Activated naive CD4-positive, alpha-beta T cell treated with Interleukin-2 at 50 U/mL for 16 hours (primary cell): ENCODE measurements around the gene FNTB.

Source experiments
- DNase-seq: peaks from one replicate; pipeline ENCODE4 v3.0.0-alpha.2; 2020

FNTB gene

DNA sequence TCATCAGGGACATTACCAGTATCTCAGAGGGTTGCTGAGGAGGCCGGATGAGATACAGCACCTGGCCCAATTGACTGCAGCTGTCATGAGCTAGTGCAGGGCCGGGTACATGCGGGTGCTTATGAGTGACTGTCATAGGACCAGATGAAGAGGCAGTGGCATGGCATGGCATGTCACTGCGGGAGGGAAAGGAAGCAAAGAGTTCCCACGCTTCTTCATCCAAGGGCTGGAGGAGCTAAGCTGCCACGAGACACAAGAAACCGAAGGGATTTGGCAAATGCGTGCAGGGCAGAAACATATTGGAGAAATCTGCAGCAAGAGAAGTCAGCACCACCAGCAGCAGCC is 33.4 kb upstream of the FNTB start:
- DNase-seq, result no peak

GRCh38 chr14:64953661-64954060 is 33.0 kb upstream of the FNTB start:
- no peak for DNase-seq

DNA sequence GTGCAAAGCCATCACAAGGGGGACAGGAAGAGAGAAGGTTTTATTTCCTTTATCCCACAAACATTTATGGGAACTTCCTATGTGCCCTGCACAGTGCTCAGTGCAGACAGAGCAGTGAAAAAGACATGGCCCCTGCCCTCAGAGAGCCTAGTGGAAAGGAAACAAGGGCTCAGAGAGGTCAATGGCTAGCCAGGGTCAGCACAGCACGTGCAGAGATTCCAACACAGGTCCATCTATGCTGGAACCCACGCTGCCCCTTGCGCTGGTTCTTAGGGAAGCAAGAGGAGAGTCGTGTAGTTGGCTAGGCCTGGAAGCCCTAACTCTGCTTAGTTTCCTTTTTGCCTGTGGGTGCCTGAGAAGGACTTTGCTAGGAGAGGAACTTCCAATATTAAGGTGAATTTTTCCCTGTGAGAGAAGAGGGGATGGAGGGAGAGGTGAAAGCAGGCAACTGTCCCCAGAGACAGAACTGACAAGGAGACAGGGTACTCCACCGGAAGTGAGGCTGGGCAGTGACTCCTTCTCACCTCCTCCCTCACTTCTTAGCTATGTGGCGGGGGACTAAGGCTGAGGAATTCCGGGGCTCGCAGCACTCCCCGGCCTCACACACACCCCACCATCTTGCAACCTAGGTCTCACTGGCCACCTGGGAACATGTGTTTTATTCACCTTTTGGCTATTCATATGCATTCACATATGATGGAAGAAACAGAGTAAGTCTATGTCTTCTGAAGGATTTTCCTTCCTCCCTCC is 32.0 kb upstream of the FNTB start:
- DNase-seq, result no peak

DNA sequence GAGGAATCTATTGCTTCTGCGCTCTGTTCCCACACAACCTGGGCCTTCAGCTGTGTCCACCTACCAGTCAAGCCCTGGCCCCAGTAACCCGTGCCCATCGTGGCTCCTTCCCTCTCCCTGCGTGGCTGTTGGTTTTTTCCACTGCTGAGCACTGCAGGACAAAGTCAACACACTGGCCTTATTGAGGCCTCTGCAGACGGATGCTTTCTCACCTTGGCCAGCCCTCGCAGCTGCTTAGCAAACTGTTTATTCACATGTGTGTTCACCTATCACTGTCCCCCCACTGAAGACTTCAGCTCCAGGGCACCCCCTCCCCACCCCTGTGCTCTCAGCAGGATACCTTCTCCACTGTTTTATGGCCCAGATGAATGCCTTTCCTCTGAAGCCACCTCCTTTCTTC is 31.4 kb upstream of the FNTB start:
- no peak for DNase-seq

- DNase-seq, result no peak
These were observed 29.8 kb upstream of the FNTB start for GRCh38 chr14:64956697-64957406.

DNA sequence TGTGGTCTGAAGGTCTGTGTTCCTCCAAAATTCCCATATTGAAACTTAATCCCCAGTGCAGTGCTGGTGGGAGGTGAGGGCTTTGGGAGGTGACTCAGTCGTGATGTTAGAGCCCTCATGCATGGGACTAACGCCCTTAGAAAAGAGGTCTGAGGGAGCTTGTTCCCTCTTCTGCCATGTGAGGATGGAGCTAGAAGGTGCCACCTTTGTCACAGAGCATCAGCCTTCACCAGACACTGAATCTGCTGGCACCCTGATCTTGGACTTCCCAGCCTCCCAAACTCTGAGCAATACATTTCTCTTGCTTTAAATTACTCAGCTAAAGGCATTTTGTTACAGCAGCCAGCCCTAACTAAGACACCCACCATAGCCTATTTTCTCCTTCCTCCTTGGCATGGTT is 28.5 kb upstream of the FNTB start:
- no peak for DNase-seq

- DNase-seq, result no peak
These were observed 28.0 kb upstream of the FNTB start for GRCh38 chr14:64958743-64959142.

DNA sequence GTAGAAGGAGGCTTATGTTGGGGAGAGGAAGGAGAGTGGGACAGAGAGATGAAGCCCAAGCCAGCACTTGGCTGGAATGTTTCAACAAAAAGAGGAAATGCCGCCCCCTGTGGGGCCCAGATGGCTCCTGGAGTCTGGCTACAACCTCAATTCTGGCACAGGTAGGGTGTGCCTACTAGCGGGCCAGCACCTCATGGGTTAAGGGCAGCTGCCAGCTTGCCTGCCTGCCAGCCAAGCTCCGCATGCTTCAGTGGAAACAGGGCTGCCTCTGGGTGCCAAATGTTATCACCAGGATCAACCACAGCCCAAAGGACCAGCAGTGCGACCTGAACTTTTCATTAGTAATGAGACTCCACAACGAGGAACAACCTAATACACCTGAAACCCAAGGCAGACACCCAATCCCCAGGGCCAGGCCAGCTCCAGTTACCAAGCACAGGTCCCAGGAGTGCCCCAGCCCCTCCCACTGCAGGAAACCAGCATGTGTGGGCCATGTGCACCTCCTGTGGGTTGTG is 25.9 kb upstream of the FNTB start:
- no peak for DNase-seq

GRCh38 chr14:64963611-64964010 is 23.1 kb upstream of the FNTB start:
- no peak for DNase-seq

- DNase-seq, result no peak
These were observed 21.2 kb upstream of the FNTB start for GRCh38 chr14:64965356-64966000.

GRCh38 chr14:64966976-64967375 is 19.7 kb upstream of the FNTB start:
- no peak for DNase-seq

GRCh38 chr14:64968167-64968566 is 18.5 kb upstream of the FNTB start:
- no peak for DNase-seq

DNA sequence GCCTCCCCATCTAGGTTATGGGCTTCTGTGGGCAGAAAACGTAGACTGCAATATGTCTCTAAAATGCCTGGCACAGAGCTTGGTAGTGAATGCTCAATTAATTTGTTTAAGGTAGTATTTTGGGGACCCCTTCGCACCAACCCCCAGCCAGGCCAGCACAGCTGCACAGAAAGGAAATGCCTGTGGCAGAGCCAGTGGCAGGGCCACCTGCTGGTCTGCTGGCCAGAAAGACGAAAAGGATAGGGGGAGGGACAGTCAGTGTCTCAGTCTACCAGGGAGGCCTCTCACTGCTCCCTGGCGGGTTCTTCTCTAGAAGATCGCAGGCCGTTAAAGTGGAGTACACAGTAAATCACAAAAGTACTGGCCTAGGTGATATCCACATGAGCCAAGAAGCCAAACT is 18.0 kb upstream of the FNTB start:
- no peak for DNase-seq

- no peak for DNase-seq
These were observed 16.7 kb upstream of the FNTB start for GRCh38 chr14:64970041-64970440.

DNA sequence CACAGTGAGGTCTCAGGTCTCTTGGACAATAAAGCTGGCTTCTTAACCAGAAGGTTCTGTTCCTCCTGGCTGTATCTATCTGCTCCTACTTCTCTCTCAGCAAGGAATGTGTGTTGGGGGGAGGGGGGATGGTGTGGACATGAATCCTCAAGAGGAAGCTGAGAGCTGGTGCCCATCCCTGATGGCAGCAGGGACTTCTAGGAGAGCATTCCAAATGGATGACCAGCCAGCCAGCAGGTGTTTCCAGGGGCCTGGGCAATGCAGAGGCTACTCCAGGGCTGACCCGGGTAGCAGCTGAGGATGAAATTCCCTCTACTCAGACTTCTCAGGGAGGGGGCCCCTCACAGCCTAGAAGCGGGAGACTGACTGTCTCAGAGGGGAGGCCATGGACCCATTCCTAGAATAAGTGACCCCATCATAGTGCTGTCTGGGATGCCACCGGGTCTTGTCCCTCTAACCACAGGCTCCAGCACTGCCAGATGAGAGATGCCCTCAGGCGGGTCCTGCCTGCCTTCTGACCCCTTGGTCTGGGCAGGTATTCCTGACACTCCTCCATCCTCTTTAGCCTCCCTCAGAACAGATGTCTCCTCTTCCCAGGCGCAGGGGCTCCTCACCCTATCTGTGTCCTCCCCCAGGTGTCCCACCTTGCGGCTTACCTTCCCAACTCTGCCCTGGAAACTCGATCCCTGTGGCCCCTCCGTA is 15.8 kb upstream of the FNTB start:
- DNase-seq, result no peak

DNA sequence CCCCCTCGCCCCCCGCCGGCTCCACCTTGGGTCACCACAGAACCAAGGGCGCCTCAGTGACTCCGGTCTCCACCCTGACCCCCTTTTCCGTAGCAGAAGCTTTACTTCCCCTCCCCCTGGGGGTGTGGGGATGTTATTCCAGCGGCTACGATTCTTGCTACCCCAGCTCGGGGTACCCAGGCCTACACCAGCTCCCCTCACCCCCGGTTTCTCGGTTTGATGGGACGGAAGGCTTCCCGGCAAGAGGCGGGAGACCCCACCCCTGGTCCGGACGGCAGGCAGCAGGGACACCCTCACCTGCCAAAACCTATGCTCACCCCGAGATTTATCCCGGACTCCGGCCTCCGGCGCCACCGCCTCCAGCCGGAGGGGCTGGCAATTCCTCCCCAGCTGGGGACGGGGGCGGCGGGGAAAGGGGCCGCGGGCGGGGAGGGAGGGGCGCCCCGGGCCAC is 15.2 kb upstream of the FNTB start:
- no peak for DNase-seq

- DNase-seq, result peak; percentile 47
These were observed 14.5 kb upstream of the FNTB start, which contains the start of gene RAB15 for GRCh38 chr14:64971943-64972791. Gene RAB15, minus strand, starts transcription at chr14:64972336. Its CDS starts 260 bp downstream, at chr14:64972076.

DNA sequence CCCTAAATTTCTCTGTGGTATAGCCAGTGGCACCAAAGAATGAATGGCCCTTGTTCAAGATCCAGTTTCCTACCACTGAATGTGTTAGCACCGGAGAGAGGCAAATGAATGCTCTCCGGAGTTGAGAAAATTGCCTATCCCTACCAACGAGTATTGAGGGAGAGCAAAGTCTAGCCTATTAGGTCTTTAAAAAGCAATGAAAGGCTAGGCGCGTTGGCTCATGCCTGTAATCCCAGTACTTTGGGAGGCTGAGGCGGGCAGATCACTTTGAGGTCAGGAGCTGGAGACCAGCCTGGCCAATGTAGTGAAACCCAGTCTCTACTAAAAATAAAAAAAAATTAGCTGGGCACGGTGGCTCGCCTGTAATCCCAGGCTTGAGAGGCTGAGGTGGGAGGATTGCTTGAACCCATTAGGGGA is 13.7 kb upstream of the FNTB start:
- no peak for DNase-seq

DNA sequence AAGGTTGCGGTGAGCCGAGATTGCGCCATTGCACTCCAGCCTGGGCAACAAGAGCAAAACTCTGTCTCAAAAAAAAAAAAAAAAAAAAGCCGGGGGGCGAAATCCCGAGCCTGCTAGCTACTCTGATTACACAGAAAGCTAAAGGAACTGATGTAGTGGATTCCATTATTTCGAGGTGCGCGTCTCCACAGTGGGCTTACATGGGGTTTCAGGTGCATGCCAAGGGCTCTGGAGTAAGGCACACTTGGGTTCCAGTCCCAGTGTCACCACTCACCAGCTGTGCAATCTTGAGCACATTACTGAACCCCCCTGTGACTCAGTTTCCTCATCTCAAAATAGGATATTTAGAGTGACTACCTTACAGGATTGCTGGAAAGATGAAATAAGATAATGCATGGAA is 12.9 kb upstream of the FNTB start:
- no peak for DNase-seq

GRCh38 chr14:64974563-64974962 is 12.1 kb upstream of the FNTB start:
- DNase-seq, result no peak

DNA sequence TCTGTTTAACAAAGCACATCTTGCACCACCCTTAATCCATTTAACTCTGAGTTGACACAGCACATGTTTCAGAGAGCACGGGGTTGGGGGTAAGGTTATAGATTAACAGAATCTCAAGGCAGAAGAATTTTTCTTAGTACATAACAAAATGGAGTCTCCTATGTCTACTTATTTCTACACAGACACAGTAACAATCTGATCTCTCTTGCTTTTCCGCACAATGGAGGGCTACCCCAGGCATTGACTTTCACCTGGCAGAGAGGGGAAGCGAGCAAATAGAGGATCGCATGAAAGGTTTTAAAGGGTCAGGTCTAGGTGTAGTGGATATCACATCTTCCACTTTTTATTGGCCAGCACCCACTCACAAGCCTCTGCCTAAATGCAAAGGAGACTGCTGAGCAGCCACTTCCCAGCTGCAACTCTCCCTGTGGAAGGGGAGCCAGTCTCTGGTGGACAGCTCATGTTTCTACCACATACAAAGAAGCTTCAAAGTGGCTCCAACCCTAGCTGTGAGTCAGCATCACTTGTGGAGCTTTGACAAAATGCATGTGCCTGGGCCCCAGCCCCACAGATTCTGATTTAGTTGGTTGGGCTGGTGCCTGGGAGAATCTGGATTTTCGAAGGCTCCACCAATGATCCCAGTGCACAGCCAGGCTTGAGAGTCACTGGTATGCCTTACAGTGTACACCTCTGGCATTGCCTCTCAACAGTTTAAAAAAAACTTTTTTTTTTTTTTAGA is 7.2 kb upstream of the FNTB start:
- no peak for DNase-seq
